ENCODE data around the gene ITGB5.

Gene ITGB5

GRCh38 chr3:124815781-124816180, 71.4 kb downstream of the ITGB5 start:
- no peak for DNase-seq (ENCODE audit: low read depth, low spot score)

- DNase-seq (ENCODE audit: low read depth, low spot score): no peak
Observed at GRCh38 chr3:124814620-124815421, 72.3 kb downstream of the ITGB5 start.

- no peak for DNase-seq (ENCODE audit: low read depth, low spot score)
Observed at GRCh38 chr3:124813541-124813940, 73.6 kb downstream of the ITGB5 start.

- DNase-seq (ENCODE audit: low read depth, low spot score): no peak
Observed at GRCh38 chr3:124812291-124813265, 74.6 kb downstream of the ITGB5 start.

- DNase-seq (ENCODE audit: low read depth, low spot score): no peak
Observed at GRCh38 chr3:124811436-124811835, 75.7 kb downstream of the ITGB5 start.

- no peak for DNase-seq (ENCODE audit: low read depth, low spot score)
Observed at GRCh38 chr3:124810970-124811369, 76.2 kb downstream of the ITGB5 start.

GRCh38 chr3:124809039-124809438, 78.1 kb downstream of the ITGB5 start:
- DNase-seq (ENCODE audit: low read depth, low spot score): no peak

GRCh38 chr3:124805671-124806070, 81.5 kb downstream of the ITGB5 start:
- DNase-seq (ENCODE audit: low read depth, low spot score): no peak

- no peak for DNase-seq (ENCODE audit: low read depth, low spot score)
Observed at GRCh38 chr3:124804875-124805274, 82.3 kb downstream of the ITGB5 start.

- no peak for DNase-seq (ENCODE audit: low read depth, low spot score)
Observed at GRCh38 chr3:124802702-124803101, 84.5 kb downstream of the ITGB5 start.

GRCh38 chr3:124802061-124802698, 85.0 kb downstream of the ITGB5 start:
- no peak for DNase-seq (ENCODE audit: low read depth, low spot score)

GRCh38 chr3:124800511-124801258, 86.5 kb downstream of the ITGB5 start:
- DNase-seq (ENCODE audit: low read depth, low spot score): no peak

GRCh38 chr3:124800076-124800475, 87.1 kb downstream of the ITGB5 start:
- no peak for DNase-seq (ENCODE audit: low read depth, low spot score)

GRCh38 chr3:124799676-124800075, 87.5 kb downstream of the ITGB5 start:
- no peak for DNase-seq (ENCODE audit: low read depth, low spot score)

GRCh38 chr3:124797426-124797945, 89.7 kb downstream of the ITGB5 start:
- no peak for DNase-seq (ENCODE audit: low read depth, low spot score)

GRCh38 chr3:124796477-124796876, 90.7 kb downstream of the ITGB5 start:
- no peak for DNase-seq (ENCODE audit: low read depth, low spot score)

GRCh38 chr3:124793054-124793739, 94.0 kb downstream of the ITGB5 start:
- no peak for DNase-seq (ENCODE audit: low read depth, low spot score)

- no peak for DNase-seq (ENCODE audit: low read depth, low spot score)
Observed at GRCh38 chr3:124792341-124793040, 94.7 kb downstream of the ITGB5 start.

GRCh38 chr3:124791639-124792151, 95.5 kb downstream of the ITGB5 start:
- DNase-seq (ENCODE audit: low read depth, low spot score): no peak

- DNase-seq (ENCODE audit: low read depth, low spot score): no peak
Observed at GRCh38 chr3:124791142-124791541, 96.0 kb downstream of the ITGB5 start.
